ENCODE measurements around the gene GRK5. TPM values are rescaled to one million over a fixed set of nuclear protein-coding genes. Genes with fewer than 3 reads are reported as not detected.

The GRK5 gene
- total RNA-seq, 1 experiment from 2014 or later, result 2.3 TPM

DNA sequence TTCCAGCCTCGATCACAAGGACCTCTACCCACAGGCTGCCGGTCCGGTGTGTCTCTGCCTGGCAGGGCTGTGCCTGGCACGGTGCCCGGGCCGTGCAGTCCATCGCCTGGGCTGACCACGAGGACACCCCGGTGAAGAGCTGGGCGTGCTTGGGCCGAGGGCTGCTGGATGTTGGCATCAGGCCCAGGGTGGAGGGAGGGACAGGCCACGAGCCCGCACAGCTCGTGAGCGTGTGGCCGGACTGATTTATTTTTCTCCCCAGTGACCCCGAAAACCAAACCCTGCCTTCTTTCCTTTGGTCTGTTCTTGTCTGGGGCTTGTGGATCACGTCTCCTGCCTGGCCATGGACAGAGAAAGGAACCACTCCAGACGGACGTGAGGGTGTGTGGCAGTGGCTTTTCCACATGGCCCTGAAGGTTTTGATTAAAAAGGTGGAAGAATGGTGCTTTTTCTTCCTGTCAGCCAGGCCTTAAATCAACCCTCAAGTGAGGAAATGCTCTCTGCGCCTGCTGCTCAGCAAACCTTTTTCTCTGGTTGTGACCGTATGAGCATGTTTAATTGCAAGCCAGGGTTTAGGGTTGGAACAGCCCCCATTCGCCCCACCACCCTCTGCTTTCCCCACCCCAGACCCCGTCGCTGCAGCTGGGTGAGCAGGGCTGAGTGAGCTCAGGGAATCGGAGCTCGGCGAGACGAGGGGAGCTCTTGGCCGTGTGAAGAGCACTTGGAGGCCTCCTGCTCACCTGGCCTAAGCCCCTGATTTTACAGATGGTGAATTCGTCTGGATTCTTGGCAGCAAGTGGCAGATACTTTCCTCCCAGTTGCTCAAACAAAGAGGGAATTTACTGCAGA is 205.1 kb downstream of the GRK5 start:
- Mint-ChIP-seq H3K36me3 (no peaks in the 10 kb centered on the region), H3K27ac (no peak overlapping the region), H3K4me1 (peaks cover 5% of the 10 kb centered on the region), H3K4me3 (no peak overlapping the region), H3K27me3 (ENCODE audit: low read depth) (no peaks in the 10 kb centered on the region), H3K9me3 (no peaks in the 10 kb centered on the region)
- no peak for ATAC-seq
- TF ChIP-seq GABPB1 (CRISPR knock-in tag; IDR thresholded peaks at IDR 0.05) (no peak), ZNF416 (CRISPR knock-in tag; IDR thresholded peaks at IDR 0.05) (no peak), ZNF121 (CRISPR knock-in tag; IDR thresholded peaks at IDR 0.05) (no peak), NR2C2 (CRISPR knock-in tag; IDR thresholded peaks at IDR 0.05) (no peak), ZNF396 (CRISPR knock-in tag; IDR thresholded peaks at IDR 0.05; ENCODE audit: borderline replicate concordance) (no peak)
- TF ChIP-seq, protein P1, sequence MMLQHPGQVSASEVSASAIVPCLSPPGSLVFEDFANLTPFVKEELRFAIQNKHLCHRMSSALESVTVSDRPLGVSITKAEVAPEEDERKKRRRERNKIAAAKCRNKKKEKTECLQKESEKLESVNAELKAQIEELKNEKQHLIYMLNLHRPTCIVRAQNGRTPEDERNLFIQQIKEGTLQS (CRISPR knock-in tag; conservative IDR thresholded peaks at IDR 0.05), result no peak
- TF ChIP-seq, protein P2, sequence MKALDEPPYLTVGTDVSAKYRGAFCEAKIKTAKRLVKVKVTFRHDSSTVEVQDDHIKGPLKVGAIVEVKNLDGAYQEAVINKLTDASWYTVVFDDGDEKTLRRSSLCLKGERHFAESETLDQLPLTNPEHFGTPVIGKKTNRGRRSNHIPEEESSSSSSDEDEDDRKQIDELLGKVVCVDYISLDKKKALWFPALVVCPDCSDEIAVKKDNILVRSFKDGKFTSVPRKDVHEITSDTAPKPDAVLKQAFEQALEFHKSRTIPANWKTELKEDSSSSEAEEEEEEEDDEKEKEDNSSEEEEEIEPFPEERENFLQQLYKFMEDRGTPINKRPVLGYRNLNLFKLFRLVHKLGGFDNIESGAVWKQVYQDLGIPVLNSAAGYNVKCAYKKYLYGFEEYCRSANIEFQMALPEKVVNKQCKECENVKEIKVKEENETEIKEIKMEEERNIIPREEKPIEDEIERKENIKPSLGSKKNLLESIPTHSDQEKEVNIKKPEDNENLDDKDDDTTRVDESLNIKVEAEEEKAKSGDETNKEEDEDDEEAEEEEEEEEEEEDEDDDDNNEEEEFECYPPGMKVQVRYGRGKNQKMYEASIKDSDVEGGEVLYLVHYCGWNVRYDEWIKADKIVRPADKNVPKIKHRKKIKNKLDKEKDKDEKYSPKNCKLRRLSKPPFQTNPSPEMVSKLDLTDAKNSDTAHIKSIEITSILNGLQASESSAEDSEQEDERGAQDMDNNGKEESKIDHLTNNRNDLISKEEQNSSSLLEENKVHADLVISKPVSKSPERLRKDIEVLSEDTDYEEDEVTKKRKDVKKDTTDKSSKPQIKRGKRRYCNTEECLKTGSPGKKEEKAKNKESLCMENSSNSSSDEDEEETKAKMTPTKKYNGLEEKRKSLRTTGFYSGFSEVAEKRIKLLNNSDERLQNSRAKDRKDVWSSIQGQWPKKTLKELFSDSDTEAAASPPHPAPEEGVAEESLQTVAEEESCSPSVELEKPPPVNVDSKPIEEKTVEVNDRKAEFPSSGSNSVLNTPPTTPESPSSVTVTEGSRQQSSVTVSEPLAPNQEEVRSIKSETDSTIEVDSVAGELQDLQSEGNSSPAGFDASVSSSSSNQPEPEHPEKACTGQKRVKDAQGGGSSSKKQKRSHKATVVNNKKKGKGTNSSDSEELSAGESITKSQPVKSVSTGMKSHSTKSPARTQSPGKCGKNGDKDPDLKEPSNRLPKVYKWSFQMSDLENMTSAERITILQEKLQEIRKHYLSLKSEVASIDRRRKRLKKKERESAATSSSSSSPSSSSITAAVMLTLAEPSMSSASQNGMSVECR (CRISPR knock-in tag; IDR thresholded peaks at IDR 0.05; ENCODE audit: borderline replicate concordance), result no peak
- ChIA-PET POLR2A (no interaction called here), CTCF (interaction anchor here (1.1 to 10.0 kb wide), 3 partner anchors 33 to 213 kb away, joined by 4 to 86 read pairs (median 4); partner anchors contain the start of gene GRK5)
- no peak for DNase-seq (ENCODE audit: low spot score)

DNA sequence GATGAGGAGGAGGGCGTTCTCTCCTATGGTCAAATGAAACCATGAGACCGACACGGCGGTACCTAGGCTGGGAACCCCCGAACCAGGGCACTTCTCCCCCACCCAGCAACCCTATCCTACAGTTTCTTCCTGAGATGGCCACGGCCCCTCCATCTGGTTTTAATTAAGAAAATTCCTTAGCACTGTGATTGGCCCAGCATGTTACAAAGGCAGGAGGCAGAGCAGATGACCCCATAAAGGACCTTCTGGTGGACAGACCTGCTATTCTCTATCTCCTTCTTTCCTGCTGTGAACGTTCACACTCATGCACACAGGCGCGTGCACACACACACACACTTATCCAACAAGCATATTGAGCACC is 205.7 kb downstream of the GRK5 start:
- DNase-seq (ENCODE audit: low spot score) (no peak), ATAC-seq (no peak)
- Mint-ChIP-seq H3K9me3 (no peaks in the 10 kb centered on the region), H3K27ac (peak overlapping the region; percentile 76), H3K4me1 (peaks cover 5% of the 10 kb centered on the region), H3K27me3 (ENCODE audit: low read depth) (no peaks in the 10 kb centered on the region), H3K36me3 (no peaks in the 10 kb centered on the region), H3K4me3 (no peak overlapping the region)
- CTCF ChIA-PET, result interaction anchor here (1.4 to 10.0 kb wide), 3 partner anchors 32 to 214 kb away, joined by 4 to 86 read pairs (median 5); partner anchors contain the start of gene GRK5
- TF ChIP-seq ZNF138 (CRISPR knock-in tag; conservative IDR thresholded peaks at IDR 0.05) (no peak), SMAD4 (CRISPR knock-in tag; IDR thresholded peaks at IDR 0.05) (no peak), HMGA2 (CRISPR knock-in tag; IDR thresholded peaks at IDR 0.05) (no peak), IRF2 (CRISPR knock-in tag; IDR thresholded peaks at IDR 0.05; ENCODE audit: borderline replicate concordance, low read depth) (no peak), ZNF317 (CRISPR knock-in tag; IDR thresholded peaks at IDR 0.05; ENCODE audit: borderline replicate concordance, low read depth) (no peak)
- POLR2A ChIA-PET, result no interaction called here

GRCh38 chr10:119413471-119414080 is 206.2 kb downstream of the GRK5 start:
- peak; percentile 62 for ATAC-seq
- ChIA-PET CTCF (interaction anchor here (1.7 to 10.0 kb wide), 2 partner anchors 206 to 215 kb away, joined by 5 to 86 read pairs; partner anchors contain the start of gene GRK5), POLR2A (no interaction called here)
- H3K36me3 Mint-ChIP-seq, result no peaks in the 10 kb centered on the region
- no peak overlapping the region for H3K4me3 Mint-ChIP-seq
- peak overlapping the region; percentile 76 for H3K27ac Mint-ChIP-seq
- H3K9me3 Mint-ChIP-seq, result no peaks in the 10 kb centered on the region
- H3K4me1 Mint-ChIP-seq, result peaks cover 5% of the 10 kb centered on the region
- peak; percentile 38 for DNase-seq (ENCODE audit: low spot score)
- H3K27me3 Mint-ChIP-seq (ENCODE audit: low read depth), result no peaks in the 10 kb centered on the region
- TF ChIP-seq GRHL2 (CRISPR knock-in tag; IDR thresholded peaks at IDR 0.05; ENCODE audit: insufficient replicate concordance, severe bottlenecking) (no peak), ETV6 (CRISPR knock-in tag; IDR thresholded peaks at IDR 0.05) (no peak), ZBTB21 (CRISPR knock-in tag; IDR thresholded peaks at IDR 0.05; ENCODE audit: borderline replicate concordance) (no peak), JUN (CRISPR knock-in tag; IDR thresholded peaks at IDR 0.05) (no peak), AR (CRISPR knock-in tag; IDR thresholded peaks at IDR 0.05) (no peak), CBFB (CRISPR knock-in tag; IDR thresholded peaks at IDR 0.05; ENCODE audit: low read depth) (no peak), E2F1 (CRISPR knock-in tag; IDR thresholded peaks at IDR 0.05) (no peak)
- TF ChIP-seq, protein P3, sequence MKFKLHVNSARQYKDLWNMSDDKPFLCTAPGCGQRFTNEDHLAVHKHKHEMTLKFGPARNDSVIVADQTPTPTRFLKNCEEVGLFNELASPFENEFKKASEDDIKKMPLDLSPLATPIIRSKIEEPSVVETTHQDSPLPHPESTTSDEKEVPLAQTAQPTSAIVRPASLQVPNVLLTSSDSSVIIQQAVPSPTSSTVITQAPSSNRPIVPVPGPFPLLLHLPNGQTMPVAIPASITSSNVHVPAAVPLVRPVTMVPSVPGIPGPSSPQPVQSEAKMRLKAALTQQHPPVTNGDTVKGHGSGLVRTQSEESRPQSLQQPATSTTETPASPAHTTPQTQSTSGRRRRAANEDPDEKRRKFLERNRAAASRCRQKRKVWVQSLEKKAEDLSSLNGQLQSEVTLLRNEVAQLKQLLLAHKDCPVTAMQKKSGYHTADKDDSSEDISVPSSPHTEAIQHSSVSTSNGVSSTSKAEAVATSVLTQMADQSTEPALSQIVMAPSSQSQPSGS (CRISPR knock-in tag; IDR thresholded peaks at IDR 0.05; ENCODE audit: borderline replicate concordance, low read depth), result no peak
